Panc1 (cell line): ENCODE measurements around the gene CELF2.

Experiments
- CTCF ChIP-seq: fragments of 450-650 bp; IDR thresholded peaks from 2 replicates; pipeline ENCODE4 v1.5.1; 2017; ENCODE audit warnings: mild to moderate bottlenecking
- REST ChIP-seq, 2 experiments: IDR thresholded peaks; 2 replicates each; pipeline ENCODE4 v1.6.1; 2011 to 2012; ENCODE audit warnings: low read depth in 2 of 2, control low read depth in 1 of 2, low read length in 1 of 2, mild to moderate bottlenecking in 1 of 2, moderate library complexity in 1 of 2; ENCODE audit not compliant: insufficient read depth in 1 of 2

GRCh38 chr10:10977978-10978377, 39.7 kb upstream of the CELF2 start:
- TF ChIP-seq CTCF (no peak), REST (IDR thresholded peaks at IDR 0.05; ENCODE audit: insufficient read depth in 1 of 2, low read depth in 2 of 2, low read length in 1 of 2) (no peak)
